H1 (cell line): ENCODE data around the gene LILRB4. TPM values are rescaled to one million over a fixed set of nuclear protein-coding genes. Genes with fewer than 3 reads are reported as not detected.

ENCODE experiments used
- CTCF ChIA-PET: fragments of 300-600 bp; sonication (Branson Sonifier 250); formaldehyde crosslinking; loops from one replicate; lab custom pipeline; 2021; ENCODE audit not compliant: partially characterized antibody; lab: Charles Lee
- POLR2A ChIA-PET: fragments of 300-600 bp; sonication (Branson Sonifier 250); formaldehyde crosslinking; loops from one replicate; lab custom pipeline; 2021; ENCODE audit warnings: inconsistent platforms; ENCODE audit not compliant: partially characterized antibody; lab: Charles Lee
- DNase-seq, 2 experiments: peaks; one replicate each; pipeline versions ENCODE4 v3.0.0 to v3.0.0-alpha.2; 2010 to 2022; ENCODE audit warnings: low spot score in 2 of 2, low read depth in 1 of 2, mixed read lengths in 1 of 2
- FAIRE-seq: peaks from 2 replicates; lab custom pipeline; 2011; peaks lifted over from hg19 to GRCh38; lab: Jason Lieb, UNC
- H2AFZ ChIP-seq: 2 replicates; pipeline ENCODE4 v1.8.1; 2012; ENCODE audit warnings: low read length, inconsistent platforms
- H2AK5ac ChIP-seq: 2 replicates; pipeline ENCODE4 v1.6.1; 2013; ENCODE audit warnings: low read depth, low read length
- H2BK120ac ChIP-seq: replicated peaks from 2 replicates; pipeline ENCODE3; 2013; ENCODE audit warnings: low read depth, low read length, inconsistent platforms
- H2BK12ac ChIP-seq: 2 replicates; pipeline ENCODE4 v1.6.1; 2013; ENCODE audit warnings: low read depth, low read length
- H2BK15ac ChIP-seq: 2 replicates; pipeline ENCODE4 v1.6.1; 2013; ENCODE audit warnings: low read length
- H2BK20ac ChIP-seq: 2 replicates; pipeline ENCODE4 v1.6.1; 2013; ENCODE audit warnings: low read length
- H2BK5ac ChIP-seq: 2 replicates; pipeline ENCODE4 v1.6.1; 2013; ENCODE audit warnings: low read depth, low read length
- H3K14ac ChIP-seq: 2 replicates; pipeline ENCODE4 v1.6.1; 2013; ENCODE audit warnings: inconsistent platforms; ENCODE audit not compliant: insufficient read length
- H3K18ac ChIP-seq: 2 replicates; pipeline ENCODE4 v1.6.1; 2013; ENCODE audit warnings: low read length; ENCODE audit errors: extremely low read depth
- H3K23ac ChIP-seq: 2 replicates; pipeline ENCODE4 v1.6.1; 2013; ENCODE audit warnings: inconsistent platforms; ENCODE audit not compliant: insufficient read length
- H3K23me2 ChIP-seq: 2 replicates; pipeline ENCODE4 v1.6.1; 2013; ENCODE audit warnings: low read depth, low read length
- H3K27ac ChIP-seq: 2 replicates; pipeline ENCODE4 v1.6.1; 2011; ENCODE audit warnings: low read depth, low read length, inconsistent platforms
- H3K27me3 ChIP-seq, 4 experiments: replicated peaks in 1 of 4; 1 replicate in 1 of 4; 2 replicates in 3 of 4; pipeline versions ENCODE4 v1.6.1 to v1.8.1; 2011 to 2013; ENCODE audit warnings: low read length in 3 of 4, mild to moderate bottlenecking in 3 of 4, inconsistent platforms in 2 of 4, mixed read lengths in 2 of 4, moderate library complexity in 1 of 4; ENCODE audit not compliant: control insufficient read depth in 3 of 4, insufficient read depth in 3 of 4; ENCODE audit errors: extremely low read depth in 1 of 4
- H3K36me3 ChIP-seq, 4 experiments: 2 replicates each; pipeline versions ENCODE4 v1.6.1 to v1.8.1; 2011 to 2013; ENCODE audit warnings: mild to moderate bottlenecking in 4 of 4, low read length in 3 of 4, moderate library complexity in 2 of 4, control low read depth in 1 of 4, inconsistent platforms in 1 of 4; ENCODE audit not compliant: insufficient read depth in 4 of 4, control insufficient read depth in 2 of 4
- H3K4ac ChIP-seq: replicated peaks from 2 replicates; pipeline ENCODE3; 2013; ENCODE audit warnings: low read length, low read depth, mixed read lengths, inconsistent platforms; ENCODE audit not compliant: insufficient read length
- H3K4me1 ChIP-seq, 4 experiments: replicated peaks in 1 of 4; 1 replicate in 1 of 4; 2 replicates in 3 of 4; pipeline versions ENCODE4 v1.6.1 to v1.8.1; 2011 to 2013; ENCODE audit warnings: low read length in 3 of 4, inconsistent platforms in 2 of 4, mixed read lengths in 1 of 4; ENCODE audit not compliant: insufficient read depth in 4 of 4, control insufficient read depth in 3 of 4
- H3K4me2 ChIP-seq, 2 experiments: 2 replicates each; pipeline versions ENCODE4 v1.6.1 to v1.8.1; 2011 to 2013; ENCODE audit warnings: low read depth in 2 of 2, low read length in 2 of 2, control low read depth in 1 of 2, inconsistent platforms in 1 of 2, mild to moderate bottlenecking in 1 of 2; ENCODE audit not compliant: insufficient read depth in 1 of 2
- H3K4me3 ChIP-seq, 4 experiments: fragments of 200-600, 300-600 bp in 1 of 4; sonication (generic), shearing (Covaris generic), sonication (Bioruptor Twin) in 1 of 4; 2 replicates each; pipeline versions ENCODE4 v1.5.1 to v1.8.1; 2011 to 2016; ENCODE audit warnings: low read length in 4 of 4, low read depth in 3 of 4, control low read depth in 2 of 4, inconsistent platforms in 2 of 4, mild to moderate bottlenecking in 2 of 4, mixed read lengths in 1 of 4, moderate library complexity in 1 of 4; ENCODE audit not compliant: insufficient read depth in 2 of 4; ENCODE audit errors: extremely low read depth in 1 of 4
- H3K56ac ChIP-seq: replicated peaks from 2 replicates; pipeline ENCODE3; 2013; ENCODE audit warnings: low read depth, mild to moderate bottlenecking, mixed read lengths, low read length, inconsistent platforms; ENCODE audit not compliant: insufficient read length
- H3K79me1 ChIP-seq: 2 replicates; pipeline ENCODE4 v1.6.1; 2013; ENCODE audit warnings: low read depth, low read length, control low read depth
- H3K79me2 ChIP-seq, 2 experiments: 2 replicates each; pipeline versions ENCODE4 v1.6.1 to v1.8.1; 2012 to 2013; ENCODE audit warnings: low read length in 2 of 2, mild to moderate bottlenecking in 2 of 2, inconsistent platforms in 1 of 2; ENCODE audit not compliant: insufficient read depth in 2 of 2, control insufficient read depth in 1 of 2
- H3K9ac ChIP-seq, 4 experiments: replicated peaks in 1 of 4; 1 replicate in 1 of 4; 2 replicates in 3 of 4; pipeline versions ENCODE4 v1.6.1 to v1.8.1; 2011 to 2013; ENCODE audit warnings: low read depth in 3 of 4, low read length in 3 of 4, control low read depth in 2 of 4, mild to moderate bottlenecking in 2 of 4, moderate library complexity in 2 of 4, inconsistent platforms in 1 of 4; ENCODE audit errors: extremely low read depth in 1 of 4
- H3K9me3 ChIP-seq, 2 experiments: 2 replicates each; pipeline versions ENCODE4 v1.6.1 to v1.8.1; 2012 to 2013; ENCODE audit warnings: mild to moderate bottlenecking in 2 of 2, moderate library complexity in 2 of 2, control low read depth in 1 of 2, inconsistent platforms in 1 of 2, low read depth in 1 of 2, low read length in 1 of 2, mixed read lengths in 1 of 2; ENCODE audit not compliant: insufficient read depth in 2 of 2
- H4K20me1 ChIP-seq, 2 experiments: replicated peaks in 1 of 2; 2 replicates each; pipeline versions ENCODE3 to v1.8.1; 2011 to 2013; ENCODE audit warnings: inconsistent platforms in 2 of 2, low read length in 2 of 2, mild to moderate bottlenecking in 1 of 2; ENCODE audit not compliant: insufficient read depth in 2 of 2, control insufficient read depth in 1 of 2
- H4K5ac ChIP-seq: 2 replicates; pipeline ENCODE4 v1.6.1; 2013; ENCODE audit warnings: low read length, low read depth, mixed read lengths, inconsistent platforms; ENCODE audit not compliant: insufficient read length
- H4K8ac ChIP-seq: 2 replicates; pipeline ENCODE4 v1.8.0; 2013; ENCODE audit warnings: mild to moderate bottlenecking, moderate library complexity, low read length, inconsistent platforms; ENCODE audit not compliant: insufficient read depth; ENCODE audit errors: extremely low read depth
- H4K91ac ChIP-seq: replicated peaks from 2 replicates; pipeline ENCODE3; 2013; ENCODE audit warnings: low read length, mixed read lengths, inconsistent platforms; ENCODE audit not compliant: insufficient read length
- CREB1 ChIP-seq: IDR thresholded peaks from 2 replicates; pipeline ENCODE4 v1.6.1; 2012; ENCODE audit warnings: inconsistent platforms
- KDM1A ChIP-seq: fragments of 200-600, 300-600 bp; sonication (generic); IDR thresholded peaks from 2 replicates; pipeline ENCODE4 v1.7.1; 2016; ENCODE audit warnings: mild to moderate bottlenecking, low read length, borderline replicate concordance
- RFX5 ChIP-seq: IDR thresholded peaks from 2 replicates; pipeline ENCODE4 v1.6.1; 2011; ENCODE audit warnings: low read depth, low read length, improper control_type of control experiment, borderline replicate concordance
- RXRA ChIP-seq: IDR thresholded peaks from 2 replicates; pipeline ENCODE4 v1.6.1; 2011; ENCODE audit warnings: low read depth, mild to moderate bottlenecking, low read length, moderate library complexity; ENCODE audit not compliant: insufficient read depth
- SP4 ChIP-seq: IDR thresholded peaks from 2 replicates; pipeline ENCODE4 v1.6.1; 2012; ENCODE audit warnings: low read length, inconsistent platforms
- WGBS, 2 experiments: shearing (Covaris generic) in 1 of 2; methylation state at CpG; one replicate each; pipeline versions ENCODE4 v1.1.6 to v1.1.7; 2013 to 2015; ENCODE audit warnings: low lambda C conversion rate in 2 of 2, mixed read lengths in 2 of 2, inconsistent platforms in 1 of 2, low coverage in 1 of 2, missing lambda C conversion rate in 1 of 2; ENCODE audit not compliant: insufficient replicate concordance in 2 of 2, insufficient coverage in 1 of 2, insufficient read length in 1 of 2; ENCODE audit errors: extremely low coverage in 1 of 2, missing lambda C conversion rate in 1 of 2; 5-methylcytosine and 5-hydroxymethylcytosine counted together
- polyA plus RNA-seq, 7 experiments: library from polyadenylated mRNA; depleted of rRNA in 3 of 7; stranded (reverse) in 5 of 7; unstranded in 2 of 7; fragments of >200 nt in 5 of 7; fragments of 200-250 nt in 2 of 7; gene quantifications; 1 replicate in 5 of 7; 2 replicates in 1 of 7; 4 replicates in 1 of 7; pipeline versions ENCODE4 v1.2.1 to v1.2.3, GENCODE V29; 2011 to 2013; ENCODE audit warnings: missing spikeins in 2 of 7, mixed read lengths in 2 of 7
- total RNA-seq: library from RNA; stranded (reverse); fragmentation: NEBNext Ultra II Directional; extraction: Animal tissue kit (Norgen Biotek cat#: 25700); gene quantifications from 2 replicates; pipeline ENCODE4 v1.2.1, GENCODE V29; 2021

LILRB4 gene
- total and polyA plus RNA-seq, 2 of the 8 experiments (the other 6 are each of a cell fraction or from before 2014, with no cell fraction given), result not detected

DNA sequence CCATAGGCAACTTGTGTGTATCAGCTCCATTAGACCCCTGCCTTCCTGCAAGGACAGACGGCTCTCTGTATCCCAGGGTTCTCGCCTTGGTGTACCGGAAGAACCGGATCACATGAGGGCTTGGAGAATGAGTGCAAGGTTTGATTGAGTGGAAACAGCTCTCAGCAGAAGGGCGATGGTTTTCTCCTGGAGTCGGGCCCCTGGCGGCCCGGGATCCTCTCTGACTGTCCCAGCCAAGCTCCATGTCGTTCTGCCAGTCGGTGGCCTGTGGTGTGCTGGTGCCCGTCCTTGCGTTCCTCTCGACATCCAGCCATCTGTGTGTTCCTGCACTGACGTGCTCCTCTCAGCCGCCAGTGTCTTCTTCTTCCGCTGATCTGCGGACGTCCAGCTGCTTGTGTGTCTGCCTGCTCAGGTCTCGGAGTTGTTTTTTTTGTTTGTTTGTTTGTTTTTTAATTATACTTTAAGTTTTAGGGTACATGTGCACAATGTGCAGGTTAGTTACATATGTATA lies 16.4 kb upstream of the LILRB4 start:
- H3K27me3 ChIP-seq, result no peaks in the 10 kb centered on the region
- WGBS, 2 experiments, result 86% methylated on average over 19 of the region's 19 CpGs; no CpG with 5 or more reads in 1 of the 2 experiments
- H3K79me2 ChIP-seq, result no peaks in the 10 kb centered on the region
- no peaks in the 10 kb centered on the region; the same call in 1 of the 2 replicates for H3K23me2 ChIP-seq
- H3K9ac ChIP-seq, result no peak overlapping the region
- H2BK12ac ChIP-seq, result no peak overlapping the region
- H4K8ac ChIP-seq, result no peak overlapping the region
- no peak overlapping the region for H3K18ac ChIP-seq
- no peak overlapping the region for H4K91ac ChIP-seq
- no peaks in the 10 kb centered on the region for H3K36me3 ChIP-seq
- no peaks in the 10 kb centered on the region for H3K79me1 ChIP-seq
- ChIA-PET POLR2A (no interaction called here), CTCF (interaction anchor here (0.6 kb wide), 1 partner anchor 29 kb away, joined by 3 read pairs; no protein-coding TSS in a partner anchor)
- H3K14ac ChIP-seq, result no peak overlapping the region
- no peak for TF ChIP-seq RXRA
- no peak for TF ChIP-seq RFX5
- TF ChIP-seq KDM1A, result no peak
- TF ChIP-seq CREB1, result no peak
- TF ChIP-seq SP4, result no peak
- no peak overlapping the region for H3K23ac ChIP-seq
- no peak overlapping the region for H3K27ac ChIP-seq
- no peaks in the 10 kb centered on the region for H3K4me1 ChIP-seq
- H2BK5ac ChIP-seq, result no peak overlapping the region
- H3K4me3 ChIP-seq, result no peak overlapping the region
- H2BK120ac ChIP-seq, result no peak overlapping the region
- no peak overlapping the region for H3K56ac ChIP-seq
- H3K9me3 ChIP-seq, result peaks cover 58 to 66% of the 10 kb centered on the region in 2 experiments
- H2AFZ ChIP-seq, result no peak overlapping the region
- no peak overlapping the region for H3K4me2 ChIP-seq
- no peak overlapping the region for H2BK20ac ChIP-seq
- DNase-seq (no peak), FAIRE-seq (no peak)
- H3K4ac ChIP-seq, result no peak overlapping the region
- H4K20me1 ChIP-seq, result no peaks in the 10 kb centered on the region
- H2BK15ac ChIP-seq, result no peak overlapping the region
- no peak overlapping the region for H2AK5ac ChIP-seq
- no peak overlapping the region for H4K5ac ChIP-seq
